ENCODE data around the gene RARG. TPM values are rescaled to one million over a fixed set of nuclear protein-coding genes. Genes with fewer than 3 reads are reported as not detected.

Gene RARG
- total and polyA plus RNA-seq, 9 donors, result 8.7 to 37.0 (median 25.8) TPM

DNA sequence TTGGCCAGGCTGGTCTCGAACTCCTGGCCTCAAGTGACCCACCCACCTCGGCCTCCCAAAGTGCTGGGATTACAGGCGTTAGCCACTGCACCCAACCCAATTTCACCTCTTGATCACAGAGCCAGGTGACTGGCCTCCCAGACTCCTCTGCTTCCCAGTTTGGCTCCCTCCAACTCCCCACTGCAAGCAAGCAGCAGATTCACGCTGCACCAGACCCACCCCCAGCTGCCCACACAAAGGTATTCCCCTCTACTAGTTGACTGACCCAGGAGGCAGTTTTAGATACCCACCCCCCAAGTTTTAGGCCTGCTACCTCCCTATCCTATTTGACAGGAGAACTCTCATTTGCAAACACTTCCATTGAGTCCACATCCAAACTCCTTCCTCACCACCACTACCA is 5.2 kb downstream of the RARG start:
- no peak for DNase-seq
- H3K27me3 ChIP-seq, result no peaks in the 10 kb centered on the region
- intact Hi-C loops (cut with DNase I), result no loop called here
- H3K4me3 ChIP-seq, result no peak overlapping the region
- TF ChIP-seq, protein P1, sequence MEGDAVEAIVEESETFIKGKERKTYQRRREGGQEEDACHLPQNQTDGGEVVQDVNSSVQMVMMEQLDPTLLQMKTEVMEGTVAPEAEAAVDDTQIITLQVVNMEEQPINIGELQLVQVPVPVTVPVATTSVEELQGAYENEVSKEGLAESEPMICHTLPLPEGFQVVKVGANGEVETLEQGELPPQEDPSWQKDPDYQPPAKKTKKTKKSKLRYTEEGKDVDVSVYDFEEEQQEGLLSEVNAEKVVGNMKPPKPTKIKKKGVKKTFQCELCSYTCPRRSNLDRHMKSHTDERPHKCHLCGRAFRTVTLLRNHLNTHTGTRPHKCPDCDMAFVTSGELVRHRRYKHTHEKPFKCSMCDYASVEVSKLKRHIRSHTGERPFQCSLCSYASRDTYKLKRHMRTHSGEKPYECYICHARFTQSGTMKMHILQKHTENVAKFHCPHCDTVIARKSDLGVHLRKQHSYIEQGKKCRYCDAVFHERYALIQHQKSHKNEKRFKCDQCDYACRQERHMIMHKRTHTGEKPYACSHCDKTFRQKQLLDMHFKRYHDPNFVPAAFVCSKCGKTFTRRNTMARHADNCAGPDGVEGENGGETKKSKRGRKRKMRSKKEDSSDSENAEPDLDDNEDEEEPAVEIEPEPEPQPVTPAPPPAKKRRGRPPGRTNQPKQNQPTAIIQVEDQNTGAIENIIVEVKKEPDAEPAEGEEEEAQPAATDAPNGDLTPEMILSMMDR (IDR thresholded peaks at IDR 0.05), result no peak
- TF ChIP-seq EP300 (IDR thresholded peaks at IDR 0.05) (no peak), POLR2A (IDR thresholded peaks at IDR 0.05) (no peak)
- peaks cover 9% of the 10 kb centered on the region for H3K4me1 ChIP-seq (ENCODE audit: insufficient read depth)
- no peak overlapping the region for H3K27ac ChIP-seq
- H3K36me3 ChIP-seq, result no peaks in the 10 kb centered on the region
- 93 to 97% (median 93%) methylated on average over 4 of the region's 4 CpGs for WGBS, 3 donors
- H3K9me3 ChIP-seq, result no peaks in the 10 kb centered on the region

DNA sequence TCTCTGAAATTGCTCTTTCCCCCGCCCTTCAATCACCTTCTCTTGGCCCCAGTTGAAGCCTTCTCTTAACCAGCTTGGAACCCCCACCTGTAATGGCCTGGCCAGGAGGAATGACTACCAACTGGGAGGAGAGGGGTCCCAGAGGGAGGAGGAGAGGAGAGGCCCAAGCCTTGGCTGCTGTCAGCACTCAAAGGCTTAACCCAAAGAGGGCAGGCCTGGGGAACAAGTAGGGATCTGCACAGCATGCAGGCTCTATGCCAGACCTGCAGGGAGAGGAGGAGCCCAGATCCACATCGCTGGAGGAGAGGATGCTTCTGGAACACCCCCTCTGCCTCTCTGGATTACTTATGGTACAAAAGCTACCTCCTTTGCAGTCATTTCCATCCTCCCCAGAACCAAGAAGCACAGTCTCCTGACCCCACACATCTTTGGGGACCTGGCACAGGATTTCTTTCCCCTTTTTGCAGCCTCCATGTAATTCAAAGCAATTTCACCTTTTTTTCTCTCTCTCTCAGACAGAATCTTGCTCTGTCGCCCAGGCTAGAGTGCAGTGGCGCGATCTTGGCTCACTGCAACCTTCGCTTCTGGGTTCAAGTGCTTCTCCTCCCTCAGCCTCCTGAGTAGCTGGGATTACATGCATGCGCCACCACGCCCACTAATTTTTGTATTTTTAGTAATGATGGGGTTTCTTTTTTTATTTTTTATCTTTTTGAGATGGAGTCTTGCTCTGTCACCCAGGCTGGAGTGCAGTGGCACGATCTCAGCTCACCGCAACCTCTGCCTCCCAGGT is 6.2 kb downstream of the RARG start:
- intact Hi-C loops (cut with DNase I), result no loop called here
- 89 to 90% (median 89%) methylated on average over 10 of the region's 10 CpGs for WGBS, 3 donors

DNA sequence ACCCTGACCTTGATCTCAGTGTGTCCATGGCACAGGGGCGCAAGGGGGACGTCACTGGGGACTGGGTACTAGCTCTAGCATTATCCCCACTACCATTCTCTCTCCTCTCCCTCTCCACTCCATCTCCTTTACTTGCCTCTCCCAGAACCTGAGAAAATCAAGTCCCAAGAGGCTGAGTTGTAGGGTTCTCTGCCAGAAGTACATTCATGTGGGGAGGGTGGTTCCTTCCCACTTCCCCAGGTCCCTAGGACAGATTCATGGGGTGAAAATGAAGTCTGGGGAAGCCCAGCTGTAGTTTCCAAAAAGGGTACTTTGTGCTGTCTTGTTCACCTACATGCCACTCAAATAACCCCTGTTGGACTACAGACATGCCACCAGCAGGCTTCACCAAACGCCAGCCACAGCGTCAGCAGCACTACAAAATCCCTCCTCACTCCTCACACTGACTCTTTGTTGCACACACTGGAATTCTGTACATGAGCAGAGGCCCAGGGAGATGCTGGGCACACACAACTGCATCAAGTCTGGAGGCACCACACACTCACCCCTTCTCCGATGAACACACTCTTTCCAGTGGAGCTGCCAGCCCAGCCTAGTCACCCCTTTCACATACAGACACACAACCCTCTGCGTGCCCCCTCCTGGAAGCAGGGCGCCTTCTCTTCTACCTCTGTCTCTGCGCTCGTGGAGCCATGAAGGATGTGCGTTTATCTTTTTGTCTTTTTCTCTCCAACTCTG is 6.9 kb downstream of the RARG start:
- DNase-seq, result no peak
- intact Hi-C loops (cut with DNase I), result no loop called here
- WGBS, 3 donors, result 76 to 79% (median 78%) methylated on average over 10 of the region's 10 CpGs
- Histone ChIP-seq H3K27ac (peak overlapping the region in 1 of 2 donors; percentile 99), H3K36me3 (no peaks in the 10 kb centered on the region), H3K4me3 (no peak overlapping the region), H3K4me1 (ENCODE audit: insufficient read depth) (peaks cover 4% of the 10 kb centered on the region), H3K27me3 (no peaks in the 10 kb centered on the region), H3K9me3 (no peaks in the 10 kb centered on the region)
- no peak for TF ChIP-seq EP300 (IDR thresholded peaks at IDR 0.05)
- TF ChIP-seq, protein P1 (IDR thresholded peaks at IDR 0.05), result no peak
- TF ChIP-seq POLR2A (IDR thresholded peaks at IDR 0.05), result no peak

More for the DNA sequence above, 6.2 kb downstream of the RARG start:
- no peak for TF ChIP-seq EP300 (IDR thresholded peaks at IDR 0.05)
- TF ChIP-seq, protein P1 (IDR thresholded peaks at IDR 0.05), result no peak
- TF ChIP-seq POLR2A (IDR thresholded peaks at IDR 0.05), result no peak
- Histone ChIP-seq H3K9me3 (no peaks in the 10 kb centered on the region), H3K27ac (no peak overlapping the region), H3K27me3 (no peaks in the 10 kb centered on the region), H3K4me3 (no peak overlapping the region), H3K4me1 (ENCODE audit: insufficient read depth) (peaks cover 4% of the 10 kb centered on the region), H3K36me3 (no peaks in the 10 kb centered on the region)
- DNase-seq, result peak in 1 of 5 donors; percentile 6

DNA sequence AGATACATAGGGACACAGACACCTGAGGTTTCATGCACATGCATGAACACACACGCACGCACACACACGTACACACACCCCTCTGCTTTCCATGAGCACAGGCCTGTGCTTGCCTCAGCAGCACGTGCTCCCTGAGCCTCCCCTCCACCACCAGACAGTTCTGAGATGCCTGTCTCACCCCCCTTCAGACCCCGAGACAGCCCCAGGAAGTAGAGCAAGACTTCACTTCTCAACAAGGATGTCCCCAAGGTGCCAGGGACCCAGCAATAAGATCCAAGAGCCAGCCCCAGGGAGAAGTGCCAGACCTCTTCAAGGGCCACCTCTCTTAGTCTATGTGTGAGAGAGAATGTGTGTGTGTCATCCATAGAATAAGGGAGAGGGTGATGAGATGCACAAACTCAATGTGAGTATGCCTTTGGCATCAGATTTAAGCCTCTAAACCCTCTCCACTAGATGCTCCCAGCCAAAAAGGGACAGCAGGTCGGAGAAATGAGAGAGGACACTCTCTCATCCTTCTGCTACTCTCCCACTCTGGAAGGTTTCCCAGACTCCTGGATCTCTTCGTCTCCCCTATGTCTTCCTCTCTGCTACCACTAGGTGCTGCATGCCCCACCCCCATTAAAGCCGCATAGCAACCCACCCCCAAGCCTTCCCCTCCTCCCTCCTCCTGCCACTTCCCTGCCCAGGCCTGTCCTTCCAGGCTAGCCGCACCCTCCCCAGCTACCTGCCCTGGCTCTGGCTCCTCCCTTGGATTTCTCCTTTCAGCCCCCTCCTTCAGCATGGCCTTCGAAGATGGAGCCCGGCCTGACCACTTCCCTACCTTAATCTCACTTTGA is 7.7 kb downstream of the RARG start:
- peaks cover 4% of the 10 kb centered on the region for H3K4me1 ChIP-seq (ENCODE audit: insufficient read depth)
- H3K4me3 ChIP-seq, result no peak overlapping the region
- WGBS, 3 donors, result 64 to 68% (median 64%) methylated on average over 11 of the region's 11 CpGs
- no peaks in the 10 kb centered on the region for H3K27me3 ChIP-seq
- H3K27ac ChIP-seq, result peak overlapping the region in 1 of 2 donors; percentile 99
- H3K36me3 ChIP-seq, result no peaks in the 10 kb centered on the region
- no peak for TF ChIP-seq EP300 (IDR thresholded peaks at IDR 0.05)
- TF ChIP-seq, protein P1 (IDR thresholded peaks at IDR 0.05), result no peak
- TF ChIP-seq POLR2A (IDR thresholded peaks at IDR 0.05), result no peak
- no peak for DNase-seq
- H3K9me3 ChIP-seq, result no peaks in the 10 kb centered on the region
- intact Hi-C loops (cut with DNase I), result no loop called here
